ENCODE data around the gene SNRNP25.

GRCh38 chr16:94918-95265 lies 41.3 kb downstream of the SNRNP25 start:
- TF ChIP-seq EZH2 (IDR thresholded peaks at IDR 0.05; ENCODE audit: insufficient read depth, poor library complexity, severe bottlenecking) (no peak), EZH2phosphoT487 (IDR thresholded peaks at IDR 0.05; ENCODE audit: insufficient read depth, low read depth) (no peak)
